Stimulated activated naive CD4-positive, alpha-beta T cell treated with Interleukin-2 at 50 U/mL for 16 hours (primary cell): ENCODE measurements around the gene ERG.
A peak's percentile ranks its signal among the peaks of the same experiment; 100 is the strongest.

Experiments
- DNase-seq: peaks from one replicate; lab custom pipeline; 2025; lab: John Stamatoyannopoulos, UW

The ERG gene

GRCh38 chr21:38356883-38357625 is 141.2 kb downstream of the ERG start:
- no peak for DNase-seq

- DNase-seq, result peak; percentile 30
Measured at GRCh38 chr21:38355992-38356781, 142.1 kb downstream of the ERG start.

GRCh38 chr21:38355353-38355752 is 142.9 kb downstream of the ERG start:
- no peak for DNase-seq

GRCh38 chr21:38354746-38355145 is 143.5 kb downstream of the ERG start:
- no peak for DNase-seq

GRCh38 chr21:38354231-38354630 is 144.0 kb downstream of the ERG start:
- DNase-seq, result no peak

GRCh38 chr21:38352536-38353219 is 145.6 kb downstream of the ERG start:
- DNase-seq, result no peak

- DNase-seq, result no peak
Measured at GRCh38 chr21:38351961-38352521, 146.2 kb downstream of the ERG start.

- no peak for DNase-seq
Measured at GRCh38 chr21:38351176-38351959, 146.9 kb downstream of the ERG start.

- no peak for DNase-seq
Measured at GRCh38 chr21:38350684-38351083, 147.6 kb downstream of the ERG start.

- DNase-seq, result no peak
Measured at GRCh38 chr21:38349977-38350376, 148.3 kb downstream of the ERG start.

- DNase-seq, result no peak
Measured at GRCh38 chr21:38349111-38349746, 149.0 kb downstream of the ERG start.

GRCh38 chr21:38346286-38346685 is 152.0 kb downstream of the ERG start:
- DNase-seq, result no peak

- DNase-seq, result no peak
Measured at GRCh38 chr21:38343691-38344090, 154.6 kb downstream of the ERG start.

- DNase-seq, result no peak
Measured at GRCh38 chr21:38342739-38343138, 155.5 kb downstream of the ERG start.

GRCh38 chr21:38341546-38342012 is 156.7 kb downstream of the ERG start:
- DNase-seq, result no peak

- no peak for DNase-seq
Measured at GRCh38 chr21:38340131-38340530, 158.1 kb downstream of the ERG start.

GRCh38 chr21:38337793-38338192 is 160.5 kb downstream of the ERG start:
- DNase-seq, result no peak

GRCh38 chr21:38334866-38335265 is 163.4 kb downstream of the ERG start:
- DNase-seq, result no peak

GRCh38 chr21:38333301-38334272 is 164.7 kb downstream of the ERG start:
- no peak for DNase-seq

- no peak for DNase-seq
Measured at GRCh38 chr21:38330666-38331065, 167.6 kb downstream of the ERG start.
